HG02943 (cell line): Measurements from ENCODE around the gene ZNF423.

ENCODE experiments used
- ATAC-seq: cut with Tn5 transposase; IDR thresholded peaks from one replicate; pipeline ENCODE4 v1.9.1; 2021; ENCODE audit warnings: mild to moderate bottlenecking, low read depth, moderate library complexity; ENCODE audit not compliant: unreplicated experiment

ZNF423 gene

DNA sequence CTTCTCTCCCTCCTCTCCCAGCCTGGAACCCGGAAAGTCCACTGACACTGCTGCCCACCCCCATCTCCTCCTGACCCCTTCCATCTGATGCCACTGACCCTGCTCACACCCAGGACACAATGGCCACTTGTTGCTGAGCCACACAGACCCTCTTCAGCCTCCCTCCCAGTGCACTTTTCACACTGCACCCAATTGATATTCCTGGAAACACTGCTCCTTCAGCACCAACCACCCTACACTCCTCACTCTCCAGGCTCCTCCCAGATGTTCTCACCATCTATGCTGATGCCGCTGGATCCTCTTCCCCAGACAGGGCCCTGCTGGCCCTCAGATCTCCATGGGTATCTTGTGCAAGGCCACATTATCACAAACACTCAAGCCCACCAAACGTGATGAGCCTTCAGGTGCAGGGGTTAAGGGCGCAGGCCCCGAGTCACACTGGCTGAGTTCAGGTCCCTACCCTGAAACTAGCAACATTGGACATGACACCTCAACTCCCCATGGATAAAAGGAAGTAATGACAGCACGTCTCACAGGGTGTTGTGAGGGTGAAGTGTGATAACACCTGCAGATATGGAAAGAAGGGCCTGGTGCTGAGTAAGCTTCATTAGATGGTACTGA is 238.1 kb downstream of the ZNF423 start:
- no peak for ATAC-seq

DNA sequence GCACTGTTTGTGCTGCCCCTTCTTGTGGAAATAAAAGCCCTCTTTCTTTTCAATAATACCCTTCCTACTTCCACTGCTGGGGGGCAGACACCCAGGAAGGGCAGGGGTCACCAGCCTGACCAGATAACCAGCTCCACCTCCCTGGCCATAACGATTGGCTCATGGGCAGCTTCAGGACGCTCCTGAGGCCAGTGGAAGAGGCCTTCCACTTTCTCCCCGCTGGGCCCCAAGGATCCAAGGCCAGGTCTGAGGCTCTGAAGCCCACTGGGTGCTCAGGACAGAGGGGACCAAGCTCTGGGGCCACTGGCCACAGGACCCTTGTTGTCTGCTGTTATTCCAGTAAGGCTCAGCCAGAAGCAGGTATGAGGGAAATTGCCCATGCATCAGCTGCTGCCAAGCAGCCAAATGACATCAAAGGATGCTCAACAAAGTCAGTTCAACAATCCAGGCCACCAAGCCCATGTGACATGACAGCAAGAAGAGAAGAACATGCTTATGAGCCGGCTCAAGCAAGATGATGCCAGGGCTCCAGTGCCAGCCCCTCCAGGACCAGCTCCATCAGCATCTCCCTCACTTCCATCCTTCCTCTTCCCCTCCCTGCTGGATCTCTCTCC is 238.8 kb downstream of the ZNF423 start:
- no peak for ATAC-seq

DNA sequence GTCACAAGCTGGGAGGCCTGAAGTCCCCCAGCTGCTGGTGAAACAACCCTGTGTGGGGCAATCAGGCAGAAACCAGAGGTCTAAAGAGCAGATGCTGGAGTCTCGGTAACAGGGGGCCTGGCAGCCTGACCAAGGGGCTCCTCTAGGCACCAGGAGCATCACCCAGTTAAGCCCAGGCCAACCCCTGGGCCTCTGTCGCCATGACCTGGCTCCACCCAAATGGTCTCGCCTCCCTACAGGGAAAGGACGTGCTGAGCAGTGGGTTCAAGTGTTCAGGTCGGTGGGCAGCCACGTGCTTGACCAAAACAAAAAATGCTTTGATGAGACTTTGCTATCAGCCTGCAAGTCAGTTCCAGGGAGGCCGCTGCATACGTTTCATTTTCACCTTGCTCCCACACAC is 240.3 kb downstream of the ZNF423 start:
- ATAC-seq = no peak

DNA sequence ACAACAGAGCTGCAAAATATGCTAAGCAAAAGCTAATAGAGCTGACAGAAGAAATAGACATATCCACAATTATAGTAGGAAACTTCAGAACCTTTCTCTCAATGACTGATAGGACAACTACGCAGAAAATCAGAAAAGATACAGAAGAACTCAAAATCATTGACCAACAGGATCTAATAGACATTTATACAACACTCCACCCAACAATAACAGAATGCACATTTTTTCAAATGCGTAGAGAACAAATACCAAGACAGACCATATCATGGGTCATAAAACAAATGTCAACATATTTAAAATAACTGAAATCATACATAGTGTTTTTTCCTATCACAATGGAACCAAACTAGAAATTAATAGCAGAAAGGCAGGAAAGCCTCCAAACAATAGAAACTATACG is 244.9 kb downstream of the ZNF423 start:
- no peak for ATAC-seq

DNA sequence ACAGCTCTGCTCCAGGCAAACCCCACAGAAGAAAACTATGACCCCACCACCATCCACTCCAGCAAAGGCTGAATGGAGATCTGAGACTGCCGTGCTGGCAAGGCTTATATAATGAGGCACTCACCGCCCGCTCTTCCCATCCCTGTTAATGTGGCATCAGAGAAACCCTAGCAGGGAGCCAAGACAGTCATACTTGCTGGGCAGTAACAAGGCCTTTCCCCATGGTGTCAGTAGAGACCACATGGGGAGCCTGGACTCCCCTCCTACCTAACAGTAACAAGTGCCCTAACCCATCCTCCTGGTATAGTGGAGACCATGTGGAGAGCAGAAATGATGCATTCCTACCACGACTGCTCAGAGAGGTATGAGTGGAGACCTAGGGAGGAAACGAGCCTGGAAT is 247.1 kb downstream of the ZNF423 start:
- no peak for ATAC-seq

DNA sequence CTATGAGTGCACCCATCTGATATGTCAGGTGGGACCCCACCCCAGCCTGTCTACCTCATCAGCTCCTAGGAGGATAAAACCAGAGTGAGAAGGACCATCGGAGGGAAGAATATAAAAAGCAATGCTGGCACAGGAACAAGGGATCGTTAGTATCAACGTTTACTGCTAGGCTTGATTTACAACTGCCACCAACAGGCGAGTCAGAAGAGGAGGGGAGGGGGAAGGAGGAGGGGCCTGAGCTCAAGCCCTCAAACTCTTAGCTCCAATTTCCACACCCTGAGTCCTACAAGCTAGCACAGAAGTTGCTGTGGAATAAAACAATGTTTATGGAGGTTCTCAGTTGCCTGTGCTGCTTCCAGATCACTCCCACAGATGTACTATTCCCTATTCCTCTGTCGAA is 247.8 kb downstream of the ZNF423 start:
- ATAC-seq = no peak

DNA sequence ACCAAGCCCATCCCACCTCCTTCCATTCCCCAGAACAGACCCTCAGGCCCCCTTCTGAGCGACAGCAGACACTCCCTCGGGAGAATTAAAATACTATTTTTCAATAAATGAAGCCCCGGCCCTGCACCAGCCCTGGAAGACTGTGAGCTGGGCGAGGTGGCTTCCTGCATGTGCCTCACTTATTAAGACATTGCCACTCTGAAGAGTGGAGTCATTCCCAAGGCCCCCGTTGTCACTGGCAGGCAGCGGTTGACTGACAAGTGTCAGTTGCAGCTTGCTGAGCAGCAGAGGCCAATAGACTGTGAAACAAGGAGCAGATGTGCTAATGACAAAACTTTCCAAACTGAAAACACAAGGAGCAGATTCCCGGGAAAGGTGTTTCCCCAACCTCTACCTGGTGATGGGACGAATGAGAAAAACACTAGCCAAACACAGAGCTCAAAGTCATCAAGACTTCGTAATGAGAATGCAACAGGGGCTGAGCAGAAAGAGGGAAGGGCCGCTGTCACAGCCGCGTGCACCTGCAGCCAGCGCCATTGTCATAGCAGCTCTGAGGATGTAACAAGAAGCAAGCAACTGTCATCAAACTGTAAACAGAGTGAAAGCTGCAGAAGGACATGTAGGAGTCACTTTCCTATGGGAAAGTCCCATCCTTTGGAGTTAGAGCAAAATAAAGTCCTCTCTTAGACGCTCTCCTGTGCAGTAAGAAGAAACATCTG is 250.2 kb downstream of the ZNF423 start:
- no peak for ATAC-seq

DNA sequence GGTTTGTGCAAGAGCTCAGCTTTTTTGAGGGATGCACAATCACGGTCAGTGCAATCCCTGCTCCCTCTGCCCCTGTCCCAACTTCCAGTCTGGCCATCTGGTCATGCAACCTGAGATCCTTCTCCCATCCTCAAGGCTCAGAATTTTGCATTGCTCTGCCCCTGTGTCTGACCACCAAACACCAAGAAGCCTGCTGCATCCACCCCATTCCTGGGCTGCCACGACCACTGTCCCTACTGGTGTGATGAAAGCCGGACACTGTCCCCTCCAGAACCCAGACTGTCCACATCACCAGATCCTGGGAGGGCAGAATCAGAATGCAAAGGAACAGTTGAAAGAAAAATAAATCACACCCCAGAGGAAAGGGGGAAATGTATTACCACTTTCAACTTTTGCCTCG is 251.3 kb downstream of the ZNF423 start:
- no peak for ATAC-seq

DNA sequence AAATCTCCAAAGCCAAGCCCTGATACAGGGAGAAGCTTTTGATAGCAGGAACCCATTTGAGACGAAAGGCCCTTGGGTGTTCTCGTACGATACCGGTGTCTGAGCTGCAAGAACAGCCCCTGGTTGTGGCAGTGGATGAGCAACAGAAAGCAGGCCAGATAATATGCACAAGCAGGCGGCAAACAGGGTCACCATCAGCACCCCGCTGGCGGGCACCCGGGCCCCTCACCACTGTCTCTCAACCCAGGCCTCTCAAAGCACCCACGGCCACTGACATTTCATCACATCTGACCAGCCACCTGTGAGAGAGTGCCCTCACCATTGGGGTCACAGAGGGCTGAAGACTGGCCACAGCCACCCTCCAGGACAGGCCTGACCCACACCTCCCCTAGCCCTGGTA is 252.0 kb downstream of the ZNF423 start:
- ATAC-seq = no peak

DNA sequence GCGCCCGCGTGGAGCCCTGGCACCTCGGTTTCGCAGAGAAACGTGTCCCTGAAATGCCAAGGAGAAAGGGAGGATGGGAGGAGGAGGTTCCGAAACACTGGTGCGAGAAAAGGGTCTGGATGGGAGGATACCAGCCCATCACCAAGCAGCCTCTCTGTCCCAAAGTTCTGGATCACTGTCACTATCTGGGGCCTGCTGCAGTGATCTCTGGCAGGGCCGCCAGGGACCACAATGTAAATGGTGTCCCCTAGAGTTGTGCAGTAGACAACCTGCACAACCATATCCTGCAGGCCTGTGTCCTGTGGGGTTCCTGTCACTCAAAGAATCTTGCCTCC is 253.0 kb downstream of the ZNF423 start:
- no peak for ATAC-seq

DNA sequence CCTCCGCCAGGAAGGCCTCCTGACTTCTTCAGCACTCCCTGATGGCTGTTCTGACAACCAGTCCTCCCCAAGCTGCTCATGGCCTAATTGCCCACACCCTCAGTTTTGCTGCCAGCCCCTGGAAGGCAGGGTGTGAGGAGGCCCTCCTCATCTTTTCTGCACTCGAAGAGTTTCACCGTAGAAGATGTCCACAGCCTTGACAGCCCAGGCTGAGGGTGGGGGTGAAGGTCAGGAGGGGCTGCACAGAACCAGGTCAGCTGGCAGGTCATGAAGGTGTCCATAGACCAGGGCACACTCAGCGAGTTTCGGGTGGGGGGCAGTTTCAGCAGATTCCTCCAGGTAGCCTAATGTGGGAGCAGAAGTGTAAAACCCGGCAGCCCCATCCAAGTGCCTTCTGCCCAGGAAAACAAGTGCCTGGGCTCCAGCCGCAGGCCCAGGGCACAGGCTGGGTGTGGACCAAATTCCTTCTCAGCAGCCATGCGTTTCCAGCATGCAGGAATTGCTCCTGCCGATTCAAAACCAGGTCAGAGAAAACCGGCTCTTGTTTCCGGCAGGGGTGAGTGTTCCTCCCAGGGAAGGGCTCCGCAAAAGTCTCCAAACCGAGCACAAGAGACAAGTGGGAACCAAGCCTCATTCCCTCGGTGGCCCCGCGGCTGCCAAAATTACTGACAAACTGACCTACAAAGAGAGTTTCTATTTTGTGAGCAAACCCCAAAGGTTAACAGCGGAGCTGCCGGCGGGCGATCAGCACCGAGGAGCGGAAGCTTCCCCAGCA is 253.5 kb downstream of the ZNF423 start:
- ATAC-seq = no peak

DNA sequence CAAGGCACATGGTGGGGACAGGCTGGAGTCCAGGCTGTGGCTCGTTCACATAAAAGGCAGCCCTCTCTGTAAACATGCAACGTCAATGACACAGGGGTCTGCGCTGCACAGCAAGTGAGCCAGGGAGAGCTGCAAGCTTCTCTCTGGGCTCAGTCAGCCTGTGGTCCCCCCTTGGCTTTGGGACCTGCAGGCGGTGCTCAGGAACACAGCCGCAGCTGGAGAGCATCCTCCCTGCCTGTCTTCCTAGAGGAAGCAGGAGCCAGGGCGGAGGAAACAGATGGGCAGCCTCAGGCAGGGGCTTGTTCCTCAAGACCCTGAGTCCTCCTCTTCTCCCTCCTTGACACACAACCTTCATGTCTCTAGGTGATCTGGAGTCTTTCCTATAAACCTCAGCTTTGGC is 254.3 kb downstream of the ZNF423 start:
- ATAC-seq = no peak

DNA sequence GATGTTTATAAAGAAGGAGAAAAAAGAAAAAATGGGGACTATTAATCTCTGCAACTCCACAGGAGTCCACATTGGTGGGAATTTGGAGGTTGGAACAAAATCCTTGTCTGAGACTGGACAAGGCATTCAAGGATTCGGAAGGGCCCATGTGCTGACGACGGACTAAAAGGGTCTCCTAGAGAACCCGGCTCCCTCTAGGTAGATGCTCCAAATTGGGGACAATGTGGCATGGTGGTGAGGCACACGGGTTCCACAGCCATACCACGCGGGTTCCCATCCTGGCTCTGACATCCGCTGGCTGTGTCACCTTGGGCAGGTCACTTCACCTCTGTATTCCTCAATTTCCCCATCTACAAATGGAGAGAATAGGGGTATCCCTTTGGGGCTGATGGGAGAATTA is 254.9 kb downstream of the ZNF423 start:
- no peak for ATAC-seq

DNA sequence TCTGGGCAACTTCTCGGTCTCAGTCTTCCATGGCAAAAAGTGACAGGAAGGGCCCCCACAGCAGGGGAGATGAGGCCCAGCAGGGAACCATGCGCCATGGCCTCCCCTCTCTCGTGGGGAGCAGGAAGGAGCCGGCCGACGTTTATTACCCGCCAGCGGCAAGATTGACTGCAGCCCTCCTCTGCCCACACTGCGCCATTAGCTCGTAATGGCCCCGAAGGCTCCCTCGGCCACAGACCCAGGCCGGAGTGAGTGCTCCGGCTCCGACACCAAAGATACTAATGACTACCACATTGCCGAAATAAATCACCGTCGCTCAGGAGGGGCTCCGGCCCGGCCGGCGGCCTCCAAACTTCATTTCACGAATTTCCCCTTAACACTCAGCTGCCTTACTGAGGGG is 255.4 kb downstream of the ZNF423 start:
- no peak for ATAC-seq

DNA sequence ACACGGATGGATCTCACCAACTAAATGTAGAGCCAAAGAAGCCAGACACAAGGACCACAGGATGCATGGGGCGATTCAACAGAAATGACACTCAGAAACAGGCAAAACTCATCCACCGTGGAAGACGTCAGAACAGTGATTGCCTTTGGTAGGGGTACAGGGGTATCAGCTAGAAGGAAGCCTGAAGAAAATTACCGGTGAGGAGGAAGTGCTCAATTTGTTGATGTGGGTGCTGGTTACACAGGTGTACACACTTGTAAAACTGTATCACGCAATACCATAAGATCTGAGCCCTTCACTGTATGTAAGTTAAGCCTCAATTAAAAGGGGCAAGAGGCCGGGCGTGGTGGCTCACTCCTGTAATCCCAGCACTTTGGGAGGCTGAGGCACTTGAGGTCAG is 256.2 kb downstream of the ZNF423 start:
- ATAC-seq = no peak

DNA sequence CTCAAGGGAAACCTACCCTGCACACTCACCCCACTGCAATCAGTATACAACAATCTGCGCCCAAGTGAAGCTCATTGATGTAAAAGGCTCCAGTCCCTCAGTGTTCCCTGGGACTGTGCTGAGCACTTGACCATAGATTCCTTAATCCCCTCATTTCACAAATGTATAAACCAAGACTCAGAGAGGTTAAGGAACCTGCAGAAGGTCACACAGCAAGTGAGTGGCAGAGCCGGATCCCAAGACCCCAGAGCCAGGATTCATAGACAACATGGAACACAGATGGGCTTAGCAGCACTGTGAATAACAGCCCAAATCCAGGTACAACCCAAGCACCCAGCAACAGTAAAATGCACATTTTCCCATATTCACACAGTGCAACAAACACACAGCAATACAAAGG is 256.6 kb downstream of the ZNF423 start:
- ATAC-seq = no peak

DNA sequence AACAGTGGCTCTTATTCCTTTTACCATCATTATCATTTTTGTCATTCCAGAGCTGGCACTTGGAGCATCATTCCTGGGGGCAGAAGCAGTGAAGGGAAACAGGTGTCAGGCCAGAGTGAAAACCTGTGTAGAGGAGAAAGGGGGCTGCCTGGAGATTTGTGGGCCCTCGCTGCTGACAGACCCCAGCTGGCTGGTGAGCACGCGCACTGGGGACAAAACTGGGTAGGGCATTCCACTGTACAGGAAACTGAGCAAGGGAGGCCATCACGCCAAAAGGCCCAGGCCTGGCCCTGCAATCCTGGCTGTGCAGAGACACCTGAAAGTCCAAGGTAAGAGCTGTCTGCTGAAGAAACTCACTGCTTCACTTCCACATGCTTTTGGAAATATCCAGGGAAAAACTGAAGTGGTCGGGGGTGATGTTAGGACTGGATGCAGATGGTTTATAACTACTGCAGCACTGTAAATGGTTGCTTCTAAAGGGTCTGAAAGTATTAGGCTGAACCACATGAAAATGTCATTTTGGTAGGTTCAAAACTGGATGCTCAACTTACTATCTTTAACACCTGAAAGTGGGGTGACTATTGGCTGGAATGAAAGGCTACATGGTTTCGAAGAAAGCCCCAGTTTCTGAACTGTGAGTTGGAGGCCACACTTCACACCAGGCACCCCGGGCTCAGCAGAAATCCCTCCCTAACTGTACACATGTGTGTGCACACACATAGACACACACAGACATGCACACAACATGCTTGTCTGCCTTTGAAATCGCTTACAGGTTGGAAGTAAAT is 257.3 kb downstream of the ZNF423 start:
- no peak for ATAC-seq

DNA sequence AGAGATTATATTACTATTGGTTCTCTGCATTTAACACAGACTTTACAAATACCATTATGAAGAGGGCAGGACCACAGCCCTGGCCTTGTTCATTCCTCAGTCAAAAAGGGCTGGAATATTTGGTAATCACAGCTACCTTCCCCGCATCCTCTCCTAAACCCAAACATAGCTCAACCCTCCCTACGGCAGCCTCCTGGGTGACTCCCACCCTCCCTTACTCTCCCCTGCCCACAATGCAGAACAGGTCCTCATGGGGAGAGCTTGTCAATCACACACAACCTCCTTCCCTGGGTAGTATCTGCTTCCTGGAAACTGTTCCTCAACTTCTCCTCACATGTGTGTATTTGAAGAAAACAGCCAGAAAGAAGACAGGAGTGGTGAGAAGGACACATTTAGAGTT is 258.1 kb downstream of the ZNF423 start:
- no peak for ATAC-seq

DNA sequence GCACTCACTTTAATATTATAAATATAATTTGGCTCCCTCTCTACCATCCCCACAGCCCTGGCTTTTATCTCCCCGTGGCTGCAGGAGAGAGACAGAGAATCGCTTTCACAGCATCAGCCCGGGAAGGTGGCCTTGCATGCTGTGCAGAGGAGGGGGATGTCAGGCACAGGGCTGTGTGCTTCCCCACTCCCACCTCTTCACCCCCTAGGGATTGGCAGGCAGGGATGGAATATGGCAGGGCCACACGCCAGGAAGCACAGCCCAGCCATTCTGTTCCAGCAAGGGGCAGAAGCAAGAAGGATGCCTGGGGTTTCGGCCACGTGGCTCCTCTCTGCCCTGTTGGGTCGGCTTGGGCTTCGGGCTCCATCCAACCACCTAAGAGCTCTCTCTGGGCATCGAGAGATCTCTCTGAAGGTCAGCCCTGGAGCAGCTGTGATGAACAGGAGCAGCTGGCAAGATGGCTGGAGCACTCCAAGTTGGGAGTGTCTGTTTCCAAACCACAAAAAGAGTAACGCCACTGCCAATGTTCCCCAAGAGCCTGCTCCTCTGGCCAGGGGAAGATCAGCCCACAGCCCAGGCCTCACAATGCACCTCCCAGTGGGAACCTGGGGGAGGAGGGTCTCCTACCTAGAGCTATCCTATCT is 259.1 kb downstream of the ZNF423 start:
- ATAC-seq = no peak

DNA sequence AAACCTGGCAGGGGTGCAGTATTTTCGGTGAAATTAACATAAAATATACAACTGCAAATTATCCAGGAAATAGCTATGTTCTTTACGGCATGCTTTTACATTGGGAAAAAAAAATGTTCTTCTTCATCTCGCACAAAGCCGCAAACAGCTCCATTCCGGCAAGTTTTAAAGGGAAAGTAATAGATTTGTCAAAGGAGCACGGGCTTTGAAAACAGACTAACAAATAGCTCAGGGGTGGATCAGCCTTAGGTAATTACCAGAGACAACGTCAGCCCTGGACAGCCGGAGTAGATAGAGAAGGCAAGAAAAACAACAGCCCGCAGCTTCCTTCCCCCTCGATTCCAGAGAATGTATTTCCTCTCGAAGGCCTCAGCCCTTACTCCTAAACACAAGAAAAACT is 259.8 kb downstream of the ZNF423 start:
- ATAC-seq = no peak
